ENCODE results near the gene FETUB. TPM values are rescaled to one million over a fixed set of nuclear protein-coding genes. Genes with fewer than 3 reads are reported as not detected.

The FETUB gene
- total RNA-seq, 1 experiment from 2014 or later: not detected

DNA sequence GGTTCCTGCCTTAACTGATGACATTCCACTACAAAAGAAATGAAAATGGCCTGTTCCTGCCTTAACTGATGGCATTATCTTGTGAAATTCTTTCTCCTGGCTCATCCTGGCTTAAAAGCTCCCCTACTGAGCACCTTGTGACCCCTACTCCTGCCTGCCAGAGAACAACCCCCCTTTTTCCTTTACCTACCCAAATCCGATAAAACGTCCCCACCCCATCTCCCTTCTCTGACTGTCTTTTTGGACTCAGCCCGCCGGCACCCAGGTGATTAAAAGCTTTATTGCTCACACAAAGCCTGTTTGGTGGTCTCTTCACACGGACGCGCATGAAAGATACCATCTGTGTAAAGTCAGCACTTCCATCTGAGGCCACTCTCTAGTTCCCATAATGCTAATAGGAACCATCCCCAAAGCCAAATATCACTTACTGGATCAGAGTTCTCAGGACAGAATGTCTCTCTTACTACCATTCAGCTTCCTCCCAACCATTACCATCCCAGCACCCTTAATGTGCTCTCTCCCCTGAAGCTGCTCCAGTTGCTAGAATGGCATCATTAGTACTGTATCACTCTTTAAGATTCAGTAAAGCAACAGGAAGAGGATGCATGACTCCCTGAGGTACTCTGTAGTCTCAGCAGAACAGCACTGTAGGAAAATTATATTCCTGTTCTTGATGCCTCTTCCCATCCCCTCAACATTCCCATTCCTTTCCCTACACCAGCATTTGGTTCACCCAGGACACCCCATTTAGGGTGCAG, 23.3 kb downstream of the FETUB start:
- intact Hi-C loops (cut with micrococcal nuclease): no loop called here
- POLR2A ChIA-PET (ENCODE audit: unreplicated experiment): no interaction called here
- H3K36me3 ChIP-seq (ENCODE audit: low read depth, low read length): no peaks in the 10 kb centered on the region
- CTCF ChIA-PET: no interaction called here
- H3K4me1 ChIP-seq (ENCODE audit: insufficient read depth, low read length): no peaks in the 10 kb centered on the region
- H3K4me2 ChIP-seq (ENCODE audit: low read length): no peak overlapping the region
- no peaks in the 10 kb centered on the region for H4K20me1 ChIP-seq (ENCODE audit: low read length)
- H3K9me3 ChIP-seq (ENCODE audit: low read length): no peaks in the 10 kb centered on the region
- no peak overlapping the region for H3K4me3 ChIP-seq (ENCODE audit: low read length)
- H3K9me2 ChIP-seq (replicated peaks; ENCODE audit: low read length): no peaks in the 10 kb centered on the region
- no peaks in the 10 kb centered on the region for H3F3A ChIP-seq (ENCODE audit: low read length, unreplicated experiment)
- H3K79me2 ChIP-seq (ENCODE audit: low read length): no peaks in the 10 kb centered on the region
- no peak for ATAC-seq
- DNase-seq: no peak
- H3K9ac ChIP-seq (ENCODE audit: low read length): no peak overlapping the region
- H3K27ac ChIP-seq (ENCODE audit: low read length): no peak overlapping the region
- H2AFZ ChIP-seq (ENCODE audit: low read length): no peak overlapping the region
- TF ChIP-seq EZH2 (IDR thresholded peaks at IDR 0.05; ENCODE audit: low read length, unreplicated experiment) (no peak), EZH2phosphoT487 (IDR thresholded peaks at IDR 0.05; ENCODE audit: borderline replicate concordance, low read length) (no peak)
- TF ChIP-seq, protein P1, sequence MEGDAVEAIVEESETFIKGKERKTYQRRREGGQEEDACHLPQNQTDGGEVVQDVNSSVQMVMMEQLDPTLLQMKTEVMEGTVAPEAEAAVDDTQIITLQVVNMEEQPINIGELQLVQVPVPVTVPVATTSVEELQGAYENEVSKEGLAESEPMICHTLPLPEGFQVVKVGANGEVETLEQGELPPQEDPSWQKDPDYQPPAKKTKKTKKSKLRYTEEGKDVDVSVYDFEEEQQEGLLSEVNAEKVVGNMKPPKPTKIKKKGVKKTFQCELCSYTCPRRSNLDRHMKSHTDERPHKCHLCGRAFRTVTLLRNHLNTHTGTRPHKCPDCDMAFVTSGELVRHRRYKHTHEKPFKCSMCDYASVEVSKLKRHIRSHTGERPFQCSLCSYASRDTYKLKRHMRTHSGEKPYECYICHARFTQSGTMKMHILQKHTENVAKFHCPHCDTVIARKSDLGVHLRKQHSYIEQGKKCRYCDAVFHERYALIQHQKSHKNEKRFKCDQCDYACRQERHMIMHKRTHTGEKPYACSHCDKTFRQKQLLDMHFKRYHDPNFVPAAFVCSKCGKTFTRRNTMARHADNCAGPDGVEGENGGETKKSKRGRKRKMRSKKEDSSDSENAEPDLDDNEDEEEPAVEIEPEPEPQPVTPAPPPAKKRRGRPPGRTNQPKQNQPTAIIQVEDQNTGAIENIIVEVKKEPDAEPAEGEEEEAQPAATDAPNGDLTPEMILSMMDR (conservative IDR thresholded peaks at IDR 0.05; ENCODE audit: low read depth, low read length): no peak
- peaks cover 7% of the 10 kb centered on the region; the same call in 1 of the 2 replicates for H3K27me3 ChIP-seq (ENCODE audit: low read length)
- no TSS peak for BruUV-seq (replicated peaks)

- Histone ChIP-seq H2AFZ (ENCODE audit: low read length) (no peak overlapping the region), H4K20me1 (ENCODE audit: low read length) (no peaks in the 10 kb centered on the region), H3K4me1 (ENCODE audit: insufficient read depth, low read length) (no peaks in the 10 kb centered on the region), H3K36me3 (ENCODE audit: low read depth, low read length) (no peaks in the 10 kb centered on the region), H3K27ac (ENCODE audit: low read length) (no peak overlapping the region), H3K9me2 (replicated peaks; ENCODE audit: low read length) (no peaks in the 10 kb centered on the region), H3K79me2 (ENCODE audit: low read length) (no peaks in the 10 kb centered on the region), H3K4me2 (ENCODE audit: low read length) (no peak overlapping the region), H3K27me3 (ENCODE audit: low read length) (peaks cover 7% of the 10 kb centered on the region; the same call in 1 of the 2 replicates), H3F3A (ENCODE audit: low read length, unreplicated experiment) (no peaks in the 10 kb centered on the region), H3K9ac (ENCODE audit: low read length) (no peak overlapping the region), H3K9me3 (ENCODE audit: low read length) (no peaks in the 10 kb centered on the region), H3K4me3 (ENCODE audit: low read length) (no peak overlapping the region)
- intact Hi-C loops (cut with micrococcal nuclease): no loop called here
- BruUV-seq (replicated peaks): no TSS peak
- ChIA-PET POLR2A (ENCODE audit: unreplicated experiment) (no interaction called here), CTCF (no interaction called here)
- TF ChIP-seq, protein P1 (conservative IDR thresholded peaks at IDR 0.05; ENCODE audit: low read depth, low read length): no peak
- no peak for TF ChIP-seq EZH2phosphoT487 (IDR thresholded peaks at IDR 0.05; ENCODE audit: borderline replicate concordance, low read length)
- TF ChIP-seq EZH2 (IDR thresholded peaks at IDR 0.05; ENCODE audit: low read length, unreplicated experiment): no peak
- DNase-seq (no peak), ATAC-seq (no peak)
Observed at GRCh38 chr3:186664119-186664495, 23.9 kb downstream of the FETUB start.

- CTCF ChIA-PET: no interaction called here
Observed at GRCh38 chr3:186664506-186664905, 24.3 kb downstream of the FETUB start.

More at GRCh38 chr3:186664506-186664905, 24.3 kb downstream of the FETUB start:
- H3K79me2 ChIP-seq (ENCODE audit: low read length): no peaks in the 10 kb centered on the region
- no peaks in the 10 kb centered on the region for H3K9me2 ChIP-seq (replicated peaks; ENCODE audit: low read length)
- no peaks in the 10 kb centered on the region for H3K9me3 ChIP-seq (ENCODE audit: low read length)
- H2AFZ ChIP-seq (ENCODE audit: low read length): no peak overlapping the region
- H3K4me1 ChIP-seq (ENCODE audit: insufficient read depth, low read length): peaks cover 4% of the 10 kb centered on the region
- intact Hi-C loops (cut with micrococcal nuclease): no loop called here
- DNase-seq: no peak
- H3K4me3 ChIP-seq (ENCODE audit: low read length): no peak overlapping the region
- POLR2A ChIA-PET (ENCODE audit: unreplicated experiment): no interaction called here
- H3K4me2 ChIP-seq (ENCODE audit: low read length): no peak overlapping the region
- H4K20me1 ChIP-seq (ENCODE audit: low read length): no peaks in the 10 kb centered on the region
- BruUV-seq (replicated peaks): no TSS peak
- no peak for TF ChIP-seq EZH2phosphoT487 (IDR thresholded peaks at IDR 0.05; ENCODE audit: borderline replicate concordance, low read length)
- no peak for TF ChIP-seq EZH2 (IDR thresholded peaks at IDR 0.05; ENCODE audit: low read length, unreplicated experiment)
- TF ChIP-seq, protein P1 (conservative IDR thresholded peaks at IDR 0.05; ENCODE audit: low read depth, low read length): no peak
- H3K36me3 ChIP-seq (ENCODE audit: low read depth, low read length): no peaks in the 10 kb centered on the region
- H3K27ac ChIP-seq (ENCODE audit: low read length): no peak overlapping the region
- no peaks in the 10 kb centered on the region for H3F3A ChIP-seq (ENCODE audit: low read length, unreplicated experiment)
- H3K27me3 ChIP-seq (ENCODE audit: low read length): peaks cover 7% of the 10 kb centered on the region; the same call in 1 of the 2 replicates
- H3K9ac ChIP-seq (ENCODE audit: low read length): no peak overlapping the region
- no peak for ATAC-seq

All from PC-3 (cell line).